H9 (cell line): Measurements from ENCODE around the gene RIPK1. TPM values are rescaled to one million over a fixed set of nuclear protein-coding genes. Genes with fewer than 3 reads are reported as not detected.
A peak's percentile ranks its signal among the peaks of the same experiment; 100 is the strongest.

ENCODE experiments used
- DNase-seq: peaks from one replicate; pipeline ENCODE4 v3.0.0-alpha.2; 2017
- H2AFZ ChIP-seq: one replicate; pipeline ENCODE4 v1.6.1; 2013; ENCODE audit warnings: mild to moderate bottlenecking, low read length, control low read depth, moderate library complexity
- H2AK5ac ChIP-seq: 2 replicates; pipeline ENCODE4 v1.6.1; 2013; ENCODE audit warnings: low read length, control low read depth, mixed read lengths; ENCODE audit not compliant: insufficient read length
- H2BK120ac ChIP-seq: one replicate; pipeline ENCODE4 v1.6.1; 2013; ENCODE audit warnings: low read depth, mild to moderate bottlenecking, low read length, control low read depth, inconsistent platforms; ENCODE audit not compliant: poor library complexity, severe bottlenecking
- H2BK12ac ChIP-seq: 2 replicates; pipeline ENCODE4 v1.6.1; 2013; ENCODE audit warnings: low read length, control low read depth, mixed read lengths, low read depth; ENCODE audit not compliant: insufficient read length
- H2BK15ac ChIP-seq: 2 replicates; pipeline ENCODE4 v1.6.1; 2013; ENCODE audit warnings: low read depth, low read length, control low read depth
- H2BK20ac ChIP-seq: one replicate; pipeline ENCODE4 v1.6.1; 2013; ENCODE audit warnings: low read depth, mild to moderate bottlenecking, low read length, control low read depth, inconsistent platforms; ENCODE audit not compliant: poor library complexity, severe bottlenecking
- H2BK5ac ChIP-seq: 2 replicates; pipeline ENCODE4 v1.6.1; 2013; ENCODE audit warnings: low read length, control low read depth, mixed read lengths; ENCODE audit not compliant: insufficient read length
- H3K14ac ChIP-seq: 2 replicates; pipeline ENCODE4 v1.6.1; 2013; ENCODE audit warnings: low read length, control low read depth; ENCODE audit not compliant: insufficient read depth
- H3K18ac ChIP-seq: 2 replicates; pipeline ENCODE4 v1.6.1; 2013; ENCODE audit warnings: low read depth, mild to moderate bottlenecking, mixed read lengths, low read length, control low read depth; ENCODE audit not compliant: insufficient read length
- H3K23ac ChIP-seq: 2 replicates; pipeline ENCODE4 v1.6.1; 2013; ENCODE audit warnings: low read length, control low read depth, mixed read lengths, low read depth; ENCODE audit not compliant: insufficient read length
- H3K23me2 ChIP-seq: 2 replicates; pipeline ENCODE4 v1.6.1; 2013; ENCODE audit warnings: low read depth, mild to moderate bottlenecking, mixed read lengths, low read length, control low read depth; ENCODE audit not compliant: insufficient read length, poor library complexity, severe bottlenecking
- H3K27ac ChIP-seq: 2 replicates; pipeline ENCODE4 v1.5.1; 2013; ENCODE audit warnings: low read length, control low read depth, mixed read lengths, low read depth; ENCODE audit not compliant: insufficient read length
- H3K27me3 ChIP-seq: 2 replicates; pipeline ENCODE4 v1.6.1; 2013; ENCODE audit warnings: low read length, control low read depth, inconsistent platforms; ENCODE audit not compliant: insufficient read depth
- H3K4ac ChIP-seq: 2 replicates; pipeline ENCODE4 v1.6.1; 2013; ENCODE audit warnings: low read depth, mild to moderate bottlenecking, control low read depth, inconsistent platforms, low read length, moderate library complexity
- H3K4me1 ChIP-seq: 2 replicates; pipeline ENCODE4 v1.6.1; 2013; ENCODE audit warnings: low read length, control low read depth, inconsistent platforms; ENCODE audit not compliant: insufficient read depth
- H3K4me2 ChIP-seq: 2 replicates; pipeline ENCODE4 v1.6.1; 2013; ENCODE audit warnings: low read length, control low read depth, mixed read lengths; ENCODE audit not compliant: insufficient read length, insufficient read depth
- H3K56ac ChIP-seq: 2 replicates; pipeline ENCODE4 v1.6.1; 2013; ENCODE audit warnings: low read depth, mild to moderate bottlenecking, mixed read lengths, low read length, control low read depth; ENCODE audit not compliant: insufficient read length
- H3K79me1 ChIP-seq: 2 replicates; pipeline ENCODE4 v1.6.1; 2013; ENCODE audit warnings: low read depth, mild to moderate bottlenecking, moderate library complexity, low read length, control low read depth, inconsistent platforms; ENCODE audit not compliant: insufficient read depth, poor library complexity, severe bottlenecking
- H3K79me2 ChIP-seq: 2 replicates; pipeline ENCODE4 v1.6.1; 2013; ENCODE audit warnings: low read length, control low read depth, inconsistent platforms; ENCODE audit not compliant: insufficient read depth
- H3K9ac ChIP-seq: 2 replicates; pipeline ENCODE4 v1.6.1; 2013; ENCODE audit warnings: low read length, control low read depth, mixed read lengths; ENCODE audit not compliant: insufficient read length; ENCODE audit errors: extremely low read depth
- H3K9me3 ChIP-seq: one replicate; pipeline ENCODE4 v1.6.1; 2013; ENCODE audit warnings: low read depth, low read length, inconsistent platforms; ENCODE audit not compliant: control insufficient read depth
- H3T11ph ChIP-seq: one replicate; pipeline ENCODE4 v1.6.1; 2013; ENCODE audit warnings: mild to moderate bottlenecking, low read length, control low read depth, inconsistent platforms
- H4K20me1 ChIP-seq: one replicate; pipeline ENCODE4 v1.6.1; 2013; ENCODE audit not compliant: control insufficient read depth, insufficient read length, insufficient read depth
- H4K5ac ChIP-seq: 2 replicates; pipeline ENCODE4 v1.6.1; 2013; ENCODE audit warnings: low read depth, mild to moderate bottlenecking, mixed read lengths, low read length, control low read depth; ENCODE audit not compliant: insufficient read length
- H4K8ac ChIP-seq: replicated peaks from 2 replicates; pipeline ENCODE4 v1.6.1; 2013; ENCODE audit warnings: low read length, control low read depth, mixed read lengths, low read depth; ENCODE audit not compliant: insufficient read length
- H4K91ac ChIP-seq: 2 replicates; pipeline ENCODE4 v1.6.1; 2013; ENCODE audit warnings: low read depth, mild to moderate bottlenecking, moderate library complexity, mixed read lengths, low read length, control low read depth; ENCODE audit not compliant: insufficient read length
- H3K27ac Mint-ChIP-seq, 3 experiments: 2 replicates in 2 of 3; 3 replicates in 1 of 3; pipeline ENCODE4 v1.8.0; 2020 to 2021; ENCODE audit warnings: mixed read lengths in 3 of 3, mild to moderate bottlenecking in 1 of 3, moderate library complexity in 1 of 3
- H3K27me3 Mint-ChIP-seq: 2 replicates; pipeline ENCODE4 v1.8.0; 2021; ENCODE audit warnings: low read depth, mild to moderate bottlenecking, moderate library complexity, mixed read lengths
- H3K36me3 Mint-ChIP-seq, 3 experiments: 2 replicates in 2 of 3; 3 replicates in 1 of 3; pipeline ENCODE4 v1.8.0; 2020 to 2021; ENCODE audit warnings: low read depth in 3 of 3, mixed read lengths in 3 of 3; ENCODE audit not compliant: insufficient read depth in 1 of 3
- H3K4me1 Mint-ChIP-seq, 2 experiments: 2 replicates each; pipeline ENCODE4 v1.8.0; 2020; ENCODE audit warnings: mixed read lengths in 2 of 2
- H3K4me3 Mint-ChIP-seq, 2 experiments: 2 replicates in 1 of 2; 3 replicates in 1 of 2; pipeline ENCODE4 v1.8.0; 2020 to 2021; ENCODE audit warnings: mild to moderate bottlenecking in 2 of 2, mixed read lengths in 2 of 2, moderate library complexity in 1 of 2
- H3K9me3 Mint-ChIP-seq, 2 experiments: 2 replicates in 1 of 2; 3 replicates in 1 of 2; pipeline ENCODE4 v1.8.0; 2020; ENCODE audit warnings: mild to moderate bottlenecking in 2 of 2, mixed read lengths in 2 of 2, moderate library complexity in 1 of 2
- CTCF ChIP-seq: fragments of 200-600 bp; sonication (generic); conservative IDR thresholded peaks from 3 replicates; pipeline ENCODE4 v1.8.0; 2021; ENCODE audit warnings: antibody characterized with exemption, mild to moderate bottlenecking
- WGBS: extraction: QIAGEN DNeasy Blood & Tissue Kit; methylation state at CpG from one replicate; pipeline ENCODE4 v1.1.7; 2013; ENCODE audit warnings: missing lambda C conversion rate, low lambda C conversion rate, mixed read lengths; ENCODE audit not compliant: insufficient read length; ENCODE audit errors: extremely low coverage; 5-methylcytosine and 5-hydroxymethylcytosine counted together
- total RNA-seq: library from RNA; stranded (reverse); gene quantifications from 2 replicates; pipeline ENCODE4 v1.2.1, GENCODE V29; 2021

RIPK1 gene
- total RNA-seq, 1 experiment from 2014 or later = 24.6 TPM

DNA sequence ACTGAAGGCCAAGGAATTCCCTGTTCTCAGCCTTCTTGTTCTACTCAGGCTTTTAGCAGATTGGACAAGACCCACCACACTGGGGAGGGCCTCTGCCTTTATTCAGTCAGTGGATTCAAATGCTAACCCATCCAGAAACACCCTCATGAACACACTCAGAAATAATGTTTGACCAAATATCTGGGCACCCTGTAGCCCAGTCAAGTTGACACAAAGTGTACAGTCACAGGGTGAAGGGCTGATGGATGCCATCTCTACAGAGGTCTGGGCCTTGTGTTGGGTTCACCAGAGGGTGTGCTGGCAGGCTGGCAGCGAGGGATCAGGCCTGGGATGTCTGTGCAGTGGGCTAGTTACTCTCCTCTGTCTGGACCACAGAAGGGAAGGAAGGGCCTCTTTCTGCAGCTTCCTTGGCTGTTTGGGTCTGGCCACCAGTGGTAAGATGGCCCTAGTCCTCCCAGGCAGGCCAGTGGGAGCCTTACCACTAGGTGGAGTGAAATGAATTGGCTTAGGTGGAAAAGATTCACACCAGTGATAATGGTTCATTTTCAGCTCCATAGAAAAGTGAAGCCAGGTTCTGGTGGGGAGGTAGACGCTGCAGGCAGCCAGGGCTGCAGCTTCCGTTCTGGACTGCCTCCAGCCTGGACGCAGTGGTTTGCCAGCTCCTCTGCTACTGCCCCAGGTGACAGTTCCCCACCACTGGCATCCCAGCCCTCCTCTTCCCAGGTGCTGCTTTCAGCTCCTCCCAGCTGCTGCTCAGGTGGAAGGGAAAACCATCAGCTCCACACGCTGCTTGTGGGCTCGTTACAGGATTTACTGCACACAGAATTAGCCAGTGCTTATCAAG lies 79.8 kb downstream of the RIPK1 start:
- H2AFZ ChIP-seq = no peak overlapping the region
- no peaks in the 10 kb centered on the region for H3K79me1 ChIP-seq
- H2BK120ac ChIP-seq = no peak overlapping the region
- H2BK20ac ChIP-seq = no peak overlapping the region
- no peaks in the 10 kb centered on the region for H3K9me3 ChIP-seq
- no peak overlapping the region for H3K56ac ChIP-seq
- peak; percentile 41; the same call in 2 of the 3 replicates for TF ChIP-seq CTCF
- H3K4ac ChIP-seq = no peak overlapping the region
- Mint-ChIP-seq H3K9me3 (peaks cover 0 to 2% of the 10 kb centered on the region in 2 experiments; a peak in 3 of 5 replicates), H3K4me3 (no peak overlapping the region), H3K27ac (peak overlapping the region in 1 of 3 experiments; percentile 51; a peak in 1 of 7 replicates), H3K4me1 (peaks cover 9 to 21% of the 10 kb centered on the region in 2 experiments), H3K27me3 (no peaks in the 10 kb centered on the region), H3K36me3 (peaks cover 27 to 80% (median 45%) of the 10 kb centered on the region in 3 experiments)
- H3K23ac ChIP-seq = no peak overlapping the region
- H2AK5ac ChIP-seq = no peak overlapping the region
- H3K4me1 ChIP-seq = no peaks in the 10 kb centered on the region; the same call in 1 of the 2 replicates
- H3K9ac ChIP-seq = no peak overlapping the region
- no peak overlapping the region for H3K4me2 ChIP-seq
- H4K5ac ChIP-seq = no peak overlapping the region
- no peaks in the 10 kb centered on the region for H4K20me1 ChIP-seq
- H3T11ph ChIP-seq = no peak overlapping the region
- H3K23me2 ChIP-seq = no peaks in the 10 kb centered on the region
- H3K79me2 ChIP-seq = no peaks in the 10 kb centered on the region
- no peak overlapping the region for H4K91ac ChIP-seq
- no peak overlapping the region for H2BK15ac ChIP-seq
- H2BK12ac ChIP-seq = no peak overlapping the region
- no CpG with 5 or more reads among the region's 6 CpGs for WGBS
- no peak for DNase-seq
- H3K14ac ChIP-seq = no peak overlapping the region
- no peaks in the 10 kb centered on the region for H3K27me3 ChIP-seq
- H4K8ac ChIP-seq = no peak overlapping the region
- no peak overlapping the region for H3K27ac ChIP-seq
- no peak overlapping the region for H2BK5ac ChIP-seq
- no peak overlapping the region for H3K18ac ChIP-seq
